NOMO-1 (cell line): Measurements from ENCODE around the gene AP1G2.

Experiments used
- DNase-seq, 2 experiments: peaks; one replicate each; lab custom pipeline; 2025; ENCODE audit not compliant: unreplicated experiment in 2 of 2; lab: John Stamatoyannopoulos, UW

The AP1G2 gene

GRCh38 chr14:23521785-23522640 is 45.6 kb downstream of the AP1G2 start:
- peak; percentile 54 to 71 for DNase-seq

DNA sequence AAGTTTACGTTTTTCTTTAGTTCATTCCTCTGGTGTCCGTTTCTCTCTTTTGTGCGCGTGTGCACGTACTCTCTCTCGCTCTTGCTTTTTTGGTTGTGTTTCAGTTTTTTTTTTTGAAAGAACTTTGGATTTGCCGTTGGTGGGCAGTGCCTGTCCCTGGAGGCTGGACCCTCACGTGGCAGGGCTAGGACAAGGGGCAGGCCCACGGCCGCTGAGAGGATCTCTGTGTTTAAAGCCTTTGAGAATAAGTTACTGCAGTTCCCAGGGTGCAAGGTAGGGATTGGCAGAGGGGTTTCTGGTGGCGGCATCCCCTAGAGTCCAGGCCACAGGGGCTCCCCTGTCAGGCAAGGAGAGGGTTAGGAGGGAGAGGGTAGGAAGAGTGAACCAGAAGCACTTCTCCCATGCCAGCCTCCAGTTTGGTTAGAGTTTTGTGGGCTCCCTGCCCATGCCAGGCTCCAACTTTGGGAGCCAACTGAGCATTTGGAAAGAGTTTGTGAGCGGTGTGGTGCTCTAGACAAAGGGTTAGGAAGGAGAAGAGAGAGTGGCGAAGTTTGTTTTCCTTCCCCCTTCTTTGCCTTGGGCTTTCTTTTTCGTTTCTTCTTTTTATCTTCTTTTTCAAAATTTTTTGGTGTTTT is 46.6 kb downstream of the AP1G2 start:
- peak in 1 of 2 experiments; percentile 14 for DNase-seq

DNA sequence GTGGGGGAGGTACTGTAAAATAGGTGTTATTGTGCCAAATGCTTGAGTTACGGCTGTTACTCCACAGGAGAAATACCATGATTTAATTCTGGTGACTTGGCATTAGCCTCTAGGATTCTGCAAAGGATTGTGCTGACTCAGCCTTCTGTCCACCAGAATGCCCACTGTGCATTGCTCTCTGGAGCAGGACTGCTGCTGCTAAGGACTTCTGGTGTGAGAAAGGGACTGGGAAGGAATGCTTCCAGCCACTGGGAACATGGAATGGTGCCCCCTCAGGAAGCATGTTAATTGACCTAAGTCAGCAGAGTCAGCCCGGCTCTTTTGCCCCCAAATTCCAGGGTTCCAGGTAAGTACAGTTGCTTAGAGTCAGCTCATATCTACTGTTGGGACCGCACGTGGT is 48.9 kb downstream of the AP1G2 start:
- DNase-seq, result no peak

GRCh38 chr14:23517650-23518326 is 49.8 kb downstream of the AP1G2 start:
- no peak for DNase-seq

DNA sequence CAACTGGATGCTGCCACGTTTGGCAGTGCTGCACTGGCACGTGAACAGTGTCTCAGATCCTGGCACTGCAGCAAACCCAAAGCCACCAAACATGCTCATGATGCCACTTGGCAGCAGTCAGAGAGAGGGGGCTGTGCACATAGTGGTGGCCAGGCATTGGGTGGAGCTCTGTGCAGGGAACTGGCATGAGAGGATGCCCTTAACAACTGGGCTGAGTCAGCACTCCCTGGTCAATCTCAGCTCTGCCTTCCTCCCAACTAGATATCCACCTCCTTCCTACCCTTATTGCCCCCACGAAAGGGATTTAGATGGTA is 53.0 kb downstream of the AP1G2 start:
- DNase-seq, result no peak

GRCh38 chr14:23513818-23514643 is 53.6 kb downstream of the AP1G2 start:
- no peak for DNase-seq

DNA sequence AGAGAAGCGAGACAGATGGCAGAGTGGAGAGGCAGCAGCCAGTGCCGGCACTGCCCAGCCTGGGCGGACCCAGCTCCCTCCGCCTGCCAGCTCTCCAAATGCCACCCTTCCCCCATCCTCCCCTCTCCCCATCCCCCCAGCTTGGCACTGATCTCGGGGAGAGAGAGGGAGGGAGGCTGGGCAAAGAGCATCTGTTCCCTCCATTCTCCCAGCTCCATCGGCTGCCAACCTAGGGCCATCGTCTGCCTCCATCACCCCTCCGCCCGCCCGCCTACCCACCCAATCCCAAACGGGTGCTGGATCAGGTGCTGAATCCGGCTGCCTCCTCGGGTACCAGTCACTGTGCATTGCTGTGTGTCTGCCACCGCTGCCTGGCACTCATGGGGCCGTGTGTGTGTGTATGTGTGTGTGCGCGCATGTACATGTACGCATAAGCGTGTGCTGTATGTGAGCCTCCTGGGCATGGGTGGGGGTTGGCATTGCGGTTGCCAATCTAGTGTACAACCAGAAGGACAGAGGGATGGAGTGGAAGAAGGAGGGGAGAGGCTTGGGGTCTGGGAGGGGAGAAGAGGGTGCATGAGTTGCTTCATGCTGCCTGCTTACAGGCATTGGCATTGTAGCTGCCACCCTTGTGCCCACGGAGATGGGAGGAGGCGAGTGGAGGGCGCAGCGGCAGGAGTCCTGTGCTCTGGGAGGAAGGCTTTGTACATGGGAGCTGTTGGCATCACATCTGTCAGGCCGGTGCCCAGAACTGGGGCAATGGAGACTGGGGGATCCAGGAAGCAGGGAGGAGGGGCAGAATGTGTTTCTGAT is 54.4 kb downstream of the AP1G2 start:
- DNase-seq, result no peak

- no peak for DNase-seq
Observed at GRCh38 chr14:23512156-23512555, 55.4 kb downstream of the AP1G2 start.
